ENCODE measurements around the gene TOP2A.

TOP2A gene

GRCh38 chr17:40417609-40418427 lies at the start of gene TOP2A:
Gene TOP2A (minus strand): TSS chr17:40417896. CDS start chr17:40417791, 105 bp downstream.
- DNase-seq (ENCODE audit: low read depth in 2 of 2) = peak; percentile 76 to 96

DNA sequence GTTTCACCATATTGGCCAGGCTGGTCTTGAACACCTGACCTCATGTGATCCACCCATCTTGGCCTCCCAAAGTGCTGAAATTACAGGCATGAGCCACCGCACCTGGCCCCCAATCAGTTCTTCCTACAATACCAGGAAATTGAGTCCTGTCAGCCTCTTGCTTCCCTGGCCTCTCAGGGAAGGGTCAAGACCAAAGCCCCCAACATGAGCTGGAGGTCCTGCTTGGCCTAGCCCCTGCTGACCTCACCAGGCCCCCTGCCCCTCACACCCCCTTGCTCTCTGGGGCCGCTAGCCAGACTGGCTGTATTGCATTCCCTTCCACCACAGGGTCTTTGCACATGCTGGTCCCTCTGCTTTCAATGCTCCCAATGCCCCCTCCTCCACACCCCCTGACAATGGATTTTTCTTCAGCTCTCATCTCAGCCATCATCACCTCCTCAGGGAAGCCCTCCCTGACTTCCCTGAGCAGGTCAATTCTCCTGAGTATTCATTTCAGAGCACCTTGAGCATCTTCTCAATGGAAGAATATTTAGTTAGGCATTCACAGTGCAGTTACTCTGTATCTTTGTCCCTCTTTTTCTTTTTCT lies 49.7 kb upstream of the TOP2A start:
- no peak for DNase-seq (ENCODE audit: low read depth in 2 of 2)

DNA sequence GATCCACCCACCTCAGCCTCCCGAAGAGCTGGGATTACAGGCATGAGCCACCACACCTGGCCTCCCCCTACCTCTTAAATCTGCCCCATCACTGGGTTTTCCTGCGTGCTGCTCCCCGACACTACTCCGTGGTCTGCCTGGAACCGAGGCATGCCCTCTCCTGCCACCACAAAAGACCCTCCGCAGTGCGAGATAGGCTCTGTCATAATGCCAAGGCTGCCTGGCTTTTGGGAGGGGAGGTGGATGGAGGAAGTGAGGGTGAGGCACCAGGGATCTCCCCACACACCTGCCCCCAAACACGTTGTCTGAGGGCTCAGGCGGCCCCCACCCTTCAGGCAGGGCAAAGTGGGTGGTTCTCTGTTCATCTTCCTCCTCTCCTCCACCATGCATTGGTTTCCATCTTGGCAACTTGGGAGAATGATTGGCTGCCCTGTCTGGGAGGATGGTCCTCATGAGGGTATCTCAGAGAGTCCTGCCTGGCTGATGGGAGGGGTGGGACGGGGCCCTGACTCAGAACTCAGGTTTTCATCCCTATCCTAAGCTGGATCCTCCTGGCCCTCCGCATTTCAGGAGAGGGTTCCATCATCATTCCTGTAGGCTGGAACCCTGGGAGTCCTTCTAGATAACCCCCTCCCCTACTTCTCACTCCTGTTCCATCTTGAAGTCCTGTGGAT lies 48.7 kb upstream of the TOP2A start:
- DNase-seq (ENCODE audit: low read depth in 2 of 2) = no peak

GRCh38 chr17:40464392-40464855 lies 46.7 kb upstream of the TOP2A start:
- no peak for DNase-seq (ENCODE audit: low read depth in 2 of 2)

DNA sequence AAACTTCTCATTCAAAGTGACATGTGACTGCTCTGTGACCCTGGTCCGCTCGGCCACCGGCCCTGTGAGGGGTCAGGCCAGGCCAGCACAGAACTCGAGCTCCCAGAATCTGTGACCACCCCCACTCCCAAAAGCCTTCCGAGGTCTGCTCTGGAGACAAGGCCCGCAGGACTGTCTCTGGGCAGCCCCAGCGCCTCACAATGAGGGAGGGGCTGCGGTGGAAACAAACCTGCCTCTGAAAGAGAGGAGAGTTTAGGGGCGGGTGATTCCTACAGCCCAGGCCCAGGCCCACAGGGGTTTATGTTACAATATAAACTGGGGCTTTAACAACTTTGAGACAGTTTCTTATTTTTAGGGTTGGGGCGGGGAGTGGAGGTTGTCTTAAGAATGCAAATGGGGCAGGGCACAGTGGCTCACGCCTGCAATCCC lies 45.4 kb upstream of the TOP2A start:
- no peak for DNase-seq (ENCODE audit: low read depth in 2 of 2)

- no peak for DNase-seq (ENCODE audit: low read depth in 2 of 2)
These were observed 44.8 kb upstream of the TOP2A start for GRCh38 chr17:40462343-40463121.

DNA sequence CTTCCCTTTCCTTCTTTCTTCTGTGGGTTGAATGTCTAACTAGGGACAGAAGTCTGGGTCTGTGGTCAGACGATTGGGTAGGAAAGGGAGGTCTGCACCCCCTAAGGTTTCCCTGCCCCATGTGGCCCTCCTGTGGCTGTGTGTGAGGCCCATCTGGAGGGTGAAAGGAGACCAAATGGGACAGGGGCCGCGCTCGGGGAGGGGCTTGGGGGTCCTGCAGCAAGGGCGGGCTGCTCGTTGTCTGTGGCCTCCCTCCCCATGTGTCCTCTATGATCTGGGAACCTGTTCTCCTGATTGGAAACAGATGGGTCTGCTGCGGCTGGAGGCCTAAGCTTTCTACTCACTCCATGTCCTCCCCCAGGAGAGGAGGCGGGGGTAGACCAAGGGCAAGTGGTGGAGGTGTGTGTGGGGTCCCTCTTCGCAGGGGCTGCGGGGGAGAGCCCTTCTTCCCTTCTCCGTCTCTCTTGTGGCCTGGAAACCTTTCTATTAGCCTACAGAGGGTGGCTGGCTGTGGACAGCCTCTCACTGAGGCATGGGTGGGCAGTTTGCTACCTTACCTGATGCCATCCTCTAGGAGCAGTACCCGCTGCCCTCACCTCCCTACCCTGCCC lies 44.1 kb upstream of the TOP2A start:
- DNase-seq (ENCODE audit: low read depth in 2 of 2) = no peak

- DNase-seq (ENCODE audit: low read depth in 2 of 2) = no peak
These were observed 43.5 kb upstream of the TOP2A start for GRCh38 chr17:40460968-40461731.

DNA sequence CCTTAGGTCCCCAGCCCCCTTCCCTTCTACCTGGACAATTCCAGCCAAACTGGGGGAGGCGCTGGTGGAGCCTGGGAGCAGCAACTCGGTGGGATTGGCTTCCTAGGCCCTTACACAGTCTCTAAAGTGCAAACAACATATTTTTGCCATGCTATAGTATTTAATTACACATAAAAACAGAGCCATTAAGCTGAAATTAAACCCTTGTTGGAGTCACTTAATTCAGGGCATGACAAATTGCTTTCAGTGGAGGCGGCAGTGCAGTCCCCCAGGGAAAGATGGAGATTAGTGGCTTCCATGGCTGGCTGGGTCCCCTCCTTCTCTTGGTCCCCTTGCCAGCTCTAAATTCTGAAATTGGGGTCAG lies 42.9 kb upstream of the TOP2A start:
- no peak for DNase-seq (ENCODE audit: low read depth in 2 of 2)

DNA sequence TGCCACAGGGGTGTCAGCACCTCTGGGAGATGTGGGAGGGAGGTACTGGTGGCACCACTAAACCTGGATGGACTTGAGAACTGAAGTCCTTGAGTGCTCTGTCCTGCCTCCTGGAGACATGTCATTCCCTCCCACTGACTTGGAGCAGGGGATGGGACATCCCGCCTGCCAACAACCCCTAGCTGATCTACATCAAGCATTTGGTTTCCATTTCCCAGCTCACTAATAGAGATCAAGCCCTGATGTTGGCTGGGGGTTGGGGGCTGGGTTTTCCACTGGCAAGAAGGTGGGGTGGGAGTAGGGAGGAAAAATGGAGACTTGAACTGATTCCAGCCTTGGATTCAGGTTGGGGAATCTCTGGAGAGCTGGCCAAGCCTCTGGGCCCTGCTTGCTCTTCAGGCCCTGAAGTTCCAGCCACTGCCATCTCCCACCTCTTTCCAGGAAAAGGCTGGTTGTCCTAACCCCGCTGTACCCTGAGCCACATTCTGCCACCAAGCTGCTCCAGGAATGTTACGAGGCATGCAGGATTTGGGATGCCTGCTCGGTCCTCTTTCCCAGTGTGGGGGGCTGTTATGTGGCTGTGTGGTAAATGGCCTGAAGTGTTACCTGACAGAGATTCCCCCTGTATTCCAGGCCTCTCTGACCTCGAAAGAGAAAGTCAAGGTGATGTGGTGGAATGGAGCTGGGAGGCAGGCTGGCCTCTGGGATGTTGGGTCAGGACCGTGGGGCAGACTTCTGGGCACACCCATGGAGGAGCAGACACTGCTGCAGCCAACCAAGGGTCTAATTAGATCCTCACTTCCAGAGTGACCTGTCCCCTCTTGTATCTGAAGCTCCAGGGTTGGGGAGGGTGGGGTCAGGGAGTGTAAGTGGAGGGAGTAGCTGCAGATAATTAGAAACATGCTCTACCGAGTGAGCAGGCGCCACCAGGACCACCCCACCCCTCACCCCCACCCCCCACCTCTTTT lies 42.2 kb upstream of the TOP2A start:
- no peak for DNase-seq (ENCODE audit: low read depth in 2 of 2)

DNA sequence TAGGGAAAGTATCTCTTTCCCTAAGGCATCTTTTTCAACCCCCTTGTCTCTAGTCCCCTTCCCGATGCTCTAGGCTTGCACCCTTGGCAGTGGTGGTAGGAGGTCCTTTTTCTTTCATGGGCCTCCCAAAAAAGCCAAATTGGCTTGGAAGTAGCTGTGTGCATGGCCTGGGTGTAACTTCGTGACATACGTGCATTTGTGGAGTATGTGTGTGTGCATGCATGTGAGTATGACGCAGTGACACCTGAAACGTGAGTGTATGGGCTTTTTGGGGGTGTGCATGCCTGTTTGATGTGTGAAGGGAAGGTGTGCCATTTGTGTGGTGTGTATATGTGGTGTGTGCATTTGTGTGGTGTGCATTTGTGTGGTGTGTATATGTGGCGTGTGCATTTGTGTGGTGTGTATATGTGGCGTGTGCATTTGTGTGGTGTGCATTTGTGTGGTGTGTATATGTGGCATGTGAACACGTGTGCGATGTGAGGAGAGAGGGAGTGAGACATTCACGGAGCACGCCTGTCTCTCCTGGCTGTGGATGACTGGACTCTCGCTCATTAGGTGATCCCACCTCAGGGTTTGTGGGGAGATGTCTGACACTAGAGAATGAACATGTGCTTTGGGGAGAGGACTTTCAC lies 41.3 kb upstream of the TOP2A start:
- no peak for DNase-seq (ENCODE audit: low read depth in 2 of 2)

- DNase-seq (ENCODE audit: low read depth in 2 of 2) = no peak
These were observed 40.5 kb upstream of the TOP2A start for GRCh38 chr17:40457964-40458791.

DNA sequence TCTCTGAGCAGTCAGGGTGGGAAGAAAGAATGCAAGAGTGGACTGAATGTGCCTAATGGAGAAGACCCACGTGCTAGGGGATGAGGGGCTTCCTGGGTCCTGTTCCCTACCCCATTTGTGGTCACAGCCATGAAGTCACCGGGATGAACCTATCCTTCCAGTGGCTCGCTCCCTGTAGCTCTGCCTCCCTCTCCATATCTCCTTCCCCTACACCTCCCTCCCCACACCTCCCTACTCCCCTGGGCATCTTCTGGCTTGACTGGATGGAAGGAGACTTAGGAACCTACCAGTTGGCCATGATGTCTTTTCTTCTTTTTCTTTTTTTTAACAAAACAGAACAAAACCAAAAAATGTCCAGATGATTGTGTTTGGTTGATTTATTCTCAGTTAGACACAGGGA lies 39.7 kb upstream of the TOP2A start:
- DNase-seq (ENCODE audit: low read depth in 2 of 2) = no peak

DNA sequence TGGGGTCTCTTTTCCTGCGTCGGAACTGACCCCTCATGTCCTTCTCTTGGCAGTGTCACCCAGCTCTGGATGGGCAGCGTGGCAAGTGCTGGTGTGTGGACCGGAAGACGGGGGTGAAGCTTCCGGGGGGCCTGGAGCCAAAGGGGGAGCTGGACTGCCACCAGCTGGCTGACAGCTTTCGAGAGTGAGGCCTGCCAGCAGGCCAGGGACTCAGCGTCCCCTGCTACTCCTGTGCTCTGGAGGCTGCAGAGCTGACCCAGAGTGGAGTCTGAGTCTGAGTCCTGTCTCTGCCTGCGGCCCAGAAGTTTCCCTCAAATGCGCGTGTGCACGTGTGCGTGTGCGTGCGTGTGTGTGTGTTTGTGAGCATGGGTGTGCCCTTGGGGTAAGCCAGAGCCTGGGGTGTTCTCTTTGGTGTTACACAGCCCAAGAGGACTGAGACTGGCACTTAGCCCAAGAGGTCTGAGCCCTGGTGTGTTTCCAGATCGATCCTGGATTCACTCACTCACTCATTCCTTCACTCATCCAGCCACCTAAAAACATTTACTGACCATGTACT lies 38.8 kb upstream of the TOP2A start:
- no peak for DNase-seq (ENCODE audit: low read depth in 2 of 2)

GRCh38 chr17:40454613-40454995 lies 36.9 kb upstream of the TOP2A start:
- DNase-seq (ENCODE audit: low read depth in 2 of 2) = no peak

GRCh38 chr17:40453881-40454612 lies 36.4 kb upstream of the TOP2A start:
- DNase-seq (ENCODE audit: low read depth in 2 of 2) = no peak

- no peak for DNase-seq (ENCODE audit: low read depth in 2 of 2)
These were observed 35.3 kb upstream of the TOP2A start for GRCh38 chr17:40452921-40453378.

Measured in stimulated activated CD4-positive, alpha-beta T cell treated with anti-CD3 and anti-CD28 coated beads, Interleukin-1b, Interleukin-23, amount 100 ng/mL, for 4 hours (primary cell).